ENCODE results near the gene DNTTIP2. TPM values are rescaled to one million over a fixed set of nuclear protein-coding genes. Genes with fewer than 3 reads are reported as not detected.

The DNTTIP2 gene
- total RNA-seq, 1 donor = 23.5 TPM

- H3K36me3 ChIP-seq (ENCODE audit: insufficient read depth, low read length) = no peaks in the 10 kb centered on the region
- H3K4me1 ChIP-seq (ENCODE audit: insufficient read depth, low read length) = peaks cover 37% of the 10 kb centered on the region
- H2AFZ ChIP-seq (ENCODE audit: low read length) = peak overlapping the region; percentile 79
- no peaks in the 10 kb centered on the region for H4K20me1 ChIP-seq (ENCODE audit: insufficient read depth, low read length)
- peak overlapping the region; percentile 97 for H3K27ac ChIP-seq (ENCODE audit: low read depth, low read length)
- H3K27me3 ChIP-seq (ENCODE audit: insufficient read depth, low read length) = no peaks in the 10 kb centered on the region
- peak; percentile 98 for DNase-seq (ENCODE audit: insufficient read length, low spot score, missing footprints)
- no peaks in the 10 kb centered on the region for H3K9me3 ChIP-seq (ENCODE audit: low read depth, low read length)
- no peaks in the 10 kb centered on the region for H3K79me2 ChIP-seq (ENCODE audit: insufficient read depth, low read length)
- peak overlapping the region; percentile 96 for H3K4me2 ChIP-seq (ENCODE audit: insufficient read depth, low read length)
- TF ChIP-seq, protein P1, sequence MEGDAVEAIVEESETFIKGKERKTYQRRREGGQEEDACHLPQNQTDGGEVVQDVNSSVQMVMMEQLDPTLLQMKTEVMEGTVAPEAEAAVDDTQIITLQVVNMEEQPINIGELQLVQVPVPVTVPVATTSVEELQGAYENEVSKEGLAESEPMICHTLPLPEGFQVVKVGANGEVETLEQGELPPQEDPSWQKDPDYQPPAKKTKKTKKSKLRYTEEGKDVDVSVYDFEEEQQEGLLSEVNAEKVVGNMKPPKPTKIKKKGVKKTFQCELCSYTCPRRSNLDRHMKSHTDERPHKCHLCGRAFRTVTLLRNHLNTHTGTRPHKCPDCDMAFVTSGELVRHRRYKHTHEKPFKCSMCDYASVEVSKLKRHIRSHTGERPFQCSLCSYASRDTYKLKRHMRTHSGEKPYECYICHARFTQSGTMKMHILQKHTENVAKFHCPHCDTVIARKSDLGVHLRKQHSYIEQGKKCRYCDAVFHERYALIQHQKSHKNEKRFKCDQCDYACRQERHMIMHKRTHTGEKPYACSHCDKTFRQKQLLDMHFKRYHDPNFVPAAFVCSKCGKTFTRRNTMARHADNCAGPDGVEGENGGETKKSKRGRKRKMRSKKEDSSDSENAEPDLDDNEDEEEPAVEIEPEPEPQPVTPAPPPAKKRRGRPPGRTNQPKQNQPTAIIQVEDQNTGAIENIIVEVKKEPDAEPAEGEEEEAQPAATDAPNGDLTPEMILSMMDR (IDR thresholded peaks at IDR 0.05; ENCODE audit: extremely low read depth, low read depth, low read length) = peak; percentile 30
- H3K4me3 ChIP-seq (ENCODE audit: insufficient read depth, low read length) = peak overlapping the region; percentile 82
Measured at GRCh38 chr1:93846206-93846991, 32.6 kb downstream of the DNTTIP2 start.

- H3K9me3 ChIP-seq (ENCODE audit: low read depth, low read length) = no peaks in the 10 kb centered on the region
- DNase-seq (ENCODE audit: insufficient read length, low spot score, missing footprints) = peak; percentile 93
- H3K27me3 ChIP-seq (ENCODE audit: insufficient read depth, low read length) = no peaks in the 10 kb centered on the region
- peaks cover 37% of the 10 kb centered on the region for H3K4me1 ChIP-seq (ENCODE audit: insufficient read depth, low read length)
- peak overlapping the region; percentile 97 for H3K27ac ChIP-seq (ENCODE audit: low read depth, low read length)
- H3K36me3 ChIP-seq (ENCODE audit: insufficient read depth, low read length) = no peaks in the 10 kb centered on the region
- H3K4me2 ChIP-seq (ENCODE audit: insufficient read depth, low read length) = peak overlapping the region; percentile 96
- peak overlapping the region; percentile 79 for H2AFZ ChIP-seq (ENCODE audit: low read length)
- H3K79me2 ChIP-seq (ENCODE audit: insufficient read depth, low read length) = no peaks in the 10 kb centered on the region
- TF ChIP-seq, protein P1 (IDR thresholded peaks at IDR 0.05; ENCODE audit: extremely low read depth, low read depth, low read length) = no peak
- no peaks in the 10 kb centered on the region for H4K20me1 ChIP-seq (ENCODE audit: insufficient read depth, low read length)
- H3K4me3 ChIP-seq (ENCODE audit: insufficient read depth, low read length) = peak overlapping the region; percentile 82
Measured at GRCh38 chr1:93845538-93846205, 33.3 kb downstream of the DNTTIP2 start.

- TF ChIP-seq, protein P1 (IDR thresholded peaks at IDR 0.05; ENCODE audit: extremely low read depth, low read depth, low read length) = peak; percentile 74
- H3K27me3 ChIP-seq (ENCODE audit: insufficient read depth, low read length) = no peaks in the 10 kb centered on the region
- no peaks in the 10 kb centered on the region for H3K79me2 ChIP-seq (ENCODE audit: insufficient read depth, low read length)
- H3K9me3 ChIP-seq (ENCODE audit: low read depth, low read length) = no peaks in the 10 kb centered on the region
- no peaks in the 10 kb centered on the region for H4K20me1 ChIP-seq (ENCODE audit: insufficient read depth, low read length)
- H3K4me3 ChIP-seq (ENCODE audit: insufficient read depth, low read length) = no peak overlapping the region
- no peak overlapping the region for H3K4me2 ChIP-seq (ENCODE audit: insufficient read depth, low read length)
- peaks cover 49% of the 10 kb centered on the region for H3K4me1 ChIP-seq (ENCODE audit: insufficient read depth, low read length)
- H3K36me3 ChIP-seq (ENCODE audit: insufficient read depth, low read length) = no peaks in the 10 kb centered on the region
- H3K27ac ChIP-seq (ENCODE audit: low read depth, low read length) = peak overlapping the region; percentile 86
- peak; percentile 80 for DNase-seq (ENCODE audit: insufficient read length, low spot score, missing footprints)
- no peak overlapping the region for H2AFZ ChIP-seq (ENCODE audit: low read length)
Measured at GRCh38 chr1:93844262-93845045, 34.6 kb downstream of the DNTTIP2 start.

Measured in osteoblast (primary cell).